Fibroblast of lung (primary cell): ENCODE results near the gene MMRN1.

ENCODE experiments used
- CTCF ChIP-seq, 2 donors: IDR thresholded peaks in 1 of 2; conservative IDR thresholded peaks in 1 of 2; 1 replicate in 1 of 2; 2 replicates in 1 of 2; pipeline ENCODE4 v1.5.1; 2011 to 2012; ENCODE audit warnings: low read length in 2 of 2, control low read depth in 1 of 2, inconsistent platforms in 1 of 2, low read depth in 1 of 2, mild to moderate bottlenecking in 1 of 2
- EZH2 ChIP-seq: IDR thresholded peaks from 2 replicates; pipeline ENCODE4 v1.5.1; 2012; ENCODE audit warnings: low read length, control low read depth, mild to moderate bottlenecking; ENCODE audit errors: missing control alignments

GRCh38 chr4:89995814-89996213 lies 101.2 kb downstream of the MMRN1 start:
- TF ChIP-seq CTCF (conservative IDR thresholded peaks at IDR 0.05 in 1 of 2, IDR thresholded peaks at IDR 0.05 in 1 of 2; ENCODE audit: low read depth in 1 of 2, low read length in 2 of 2) (no peak), EZH2 (no peak)
